ENCODE results near the gene UBXN1. TPM values are rescaled to one million over a fixed set of nuclear protein-coding genes. Genes with fewer than 3 reads are reported as not detected.
"Not testable (repeated sequence)": the region's sequence is repeated elsewhere in the genome, so short reads cannot be mapped to it uniquely, and the experiment has no call there.

The UBXN1 gene
- total RNA-seq, 4 donors from 2014 or later = 162 to 185 (median 174) TPM

DNA sequence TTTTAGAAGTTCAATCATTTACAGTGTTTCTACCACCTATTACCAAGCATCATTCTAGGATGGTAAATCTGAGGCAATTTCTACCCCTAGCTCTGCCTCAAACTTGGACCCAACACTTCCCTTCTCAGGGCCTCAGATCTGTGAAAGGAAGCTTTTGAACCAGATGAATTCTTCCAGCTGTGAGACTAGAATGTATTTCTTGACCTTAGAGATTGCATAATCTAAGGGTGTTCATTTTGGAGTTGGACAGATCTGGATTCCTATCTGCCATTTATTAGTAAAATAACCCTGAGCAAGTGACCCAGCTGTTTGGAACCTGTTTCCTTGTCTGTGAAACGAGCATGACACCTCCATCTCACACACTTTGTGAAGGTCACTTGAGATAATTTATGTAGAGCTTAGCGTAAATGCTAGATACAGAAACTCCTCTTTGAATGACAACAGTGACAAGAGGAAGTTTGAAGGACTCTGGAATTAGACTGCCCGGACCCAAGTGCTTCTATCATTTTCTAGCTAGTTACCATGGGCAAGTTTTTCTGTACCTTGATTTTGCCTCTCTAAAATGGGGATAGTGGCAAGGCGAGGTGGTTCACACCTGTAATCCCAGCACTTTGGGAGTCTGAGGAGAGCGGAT is 22.0 kb downstream of the UBXN1 start:
- H3K27ac ChIP-seq = no peak overlapping the region
- ATAC-seq = no peak
- no peak overlapping the region for H3K4me3 ChIP-seq
- H3K9me3 ChIP-seq = no peaks in the 10 kb centered on the region
- H3K4me1 ChIP-seq = peaks cover 0 to 9% (median 7%) of the 10 kb centered on the region in 3 donors
- peaks cover 0 to 6% of the 10 kb centered on the region in 2 donors for H3K36me3 ChIP-seq
- no peaks in the 10 kb centered on the region for H3K27me3 ChIP-seq
- TF ChIP-seq POLR2A (IDR thresholded peaks at IDR 0.05) = no peak
- TF ChIP-seq POLR2AphosphoS5 (IDR thresholded peaks at IDR 0.05) = no peak
- TF ChIP-seq, protein P1, sequence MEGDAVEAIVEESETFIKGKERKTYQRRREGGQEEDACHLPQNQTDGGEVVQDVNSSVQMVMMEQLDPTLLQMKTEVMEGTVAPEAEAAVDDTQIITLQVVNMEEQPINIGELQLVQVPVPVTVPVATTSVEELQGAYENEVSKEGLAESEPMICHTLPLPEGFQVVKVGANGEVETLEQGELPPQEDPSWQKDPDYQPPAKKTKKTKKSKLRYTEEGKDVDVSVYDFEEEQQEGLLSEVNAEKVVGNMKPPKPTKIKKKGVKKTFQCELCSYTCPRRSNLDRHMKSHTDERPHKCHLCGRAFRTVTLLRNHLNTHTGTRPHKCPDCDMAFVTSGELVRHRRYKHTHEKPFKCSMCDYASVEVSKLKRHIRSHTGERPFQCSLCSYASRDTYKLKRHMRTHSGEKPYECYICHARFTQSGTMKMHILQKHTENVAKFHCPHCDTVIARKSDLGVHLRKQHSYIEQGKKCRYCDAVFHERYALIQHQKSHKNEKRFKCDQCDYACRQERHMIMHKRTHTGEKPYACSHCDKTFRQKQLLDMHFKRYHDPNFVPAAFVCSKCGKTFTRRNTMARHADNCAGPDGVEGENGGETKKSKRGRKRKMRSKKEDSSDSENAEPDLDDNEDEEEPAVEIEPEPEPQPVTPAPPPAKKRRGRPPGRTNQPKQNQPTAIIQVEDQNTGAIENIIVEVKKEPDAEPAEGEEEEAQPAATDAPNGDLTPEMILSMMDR (IDR thresholded peaks at IDR 0.05) = no peak
- no peak for TF ChIP-seq EP300 (IDR thresholded peaks at IDR 0.05)
- 48 to 60% methylated on average over 2 to 3 of the region's 5 CpGs for WGBS, 2 donors (ENCODE audit: low coverage in 1 of 2)

DNA sequence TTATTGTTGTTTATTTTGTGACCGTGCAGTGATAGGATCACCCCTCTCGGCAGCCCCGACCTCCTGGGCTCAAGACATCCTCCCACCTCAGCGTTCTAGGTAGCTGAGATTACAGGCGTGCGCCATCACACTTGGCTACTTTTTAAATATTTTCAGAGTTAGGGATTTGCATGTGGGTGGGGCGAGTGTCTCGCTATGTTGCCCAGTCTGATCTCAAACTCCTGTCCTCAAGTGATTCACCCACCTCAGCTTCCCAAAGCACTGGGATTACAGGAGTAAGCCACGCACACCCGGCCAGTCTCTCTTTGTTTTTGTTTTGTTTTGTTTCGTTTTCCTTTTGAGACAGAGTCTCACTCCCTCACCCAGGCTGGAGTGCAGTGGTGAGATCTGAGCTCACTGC is 24.6 kb downstream of the UBXN1 start:
- TF ChIP-seq POLR2A (IDR thresholded peaks at IDR 0.05) = no peak
- TF ChIP-seq EP300 (IDR thresholded peaks at IDR 0.05) = no peak
- TF ChIP-seq, protein P1 (IDR thresholded peaks at IDR 0.05) = no peak
- TF ChIP-seq POLR2AphosphoS5 (IDR thresholded peaks at IDR 0.05) = no peak
- Histone ChIP-seq H3K9me3 (no peaks in the 10 kb centered on the region), H3K4me3 (no peak overlapping the region), H3K27me3 (no peaks in the 10 kb centered on the region), H3K27ac (no peak overlapping the region), H3K36me3 (peaks cover 0 to 7% of the 10 kb centered on the region in 2 donors), H3K4me1 (peaks cover 0 to 22% (median 13%) of the 10 kb centered on the region in 3 donors)
- WGBS, 2 donors (ENCODE audit: low coverage in 1 of 2) = 84 to 91% methylated on average over 7 to 10 of the region's 11 CpGs
- ATAC-seq = no peak

DNA sequence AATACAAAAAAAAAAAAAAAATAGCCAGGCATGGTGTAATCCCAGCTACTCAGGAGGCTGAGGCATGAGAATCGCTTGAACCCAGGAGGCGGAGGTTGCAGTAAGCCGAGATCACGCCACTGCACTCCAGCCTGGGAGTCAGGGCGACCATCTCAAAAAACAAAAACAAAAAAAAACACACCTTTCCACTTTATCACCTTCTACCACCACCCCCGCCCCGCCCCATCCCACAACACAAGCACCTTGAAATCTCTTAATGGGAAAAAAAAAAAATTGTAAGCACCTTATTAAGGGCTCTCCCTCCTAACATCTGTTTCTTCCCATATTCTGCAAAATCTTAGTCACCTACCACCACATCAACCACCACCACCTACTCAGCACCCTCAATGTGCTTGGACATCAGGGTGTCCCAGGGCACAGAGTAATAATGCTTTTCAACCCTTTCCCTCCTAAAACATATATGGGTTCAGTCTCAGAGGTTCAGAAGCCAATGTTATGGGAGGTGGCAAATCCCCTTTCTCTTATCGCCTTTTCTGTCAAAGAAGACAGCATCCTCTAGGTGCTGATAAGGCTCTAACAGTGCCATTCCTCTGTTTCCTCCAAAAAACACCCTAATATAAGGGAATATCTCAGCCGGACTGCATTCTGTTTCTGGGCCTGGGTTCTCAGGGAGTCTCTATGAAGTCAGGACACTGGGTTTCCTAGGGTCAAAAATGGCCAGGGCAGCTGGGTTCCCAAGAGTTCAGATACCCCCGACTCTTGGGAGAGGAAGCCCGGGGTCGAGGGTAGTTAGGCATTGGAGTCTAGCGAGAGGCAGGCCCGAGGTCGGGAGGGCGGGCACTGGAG is 26.5 kb downstream of the UBXN1 start:
- Histone ChIP-seq H3K27ac (peak overlapping the region; percentile 64 to 93 (median 90)), H3K27me3 (no peaks in the 10 kb centered on the region), H3K4me1 (peaks cover 0 to 29% (median 13%) of the 10 kb centered on the region in 3 donors), H3K36me3 (peaks cover 0 to 26% of the 10 kb centered on the region in 2 donors), H3K4me3 (peak overlapping the region; percentile 48 to 78), H3K9me3 (no peaks in the 10 kb centered on the region)
- no peak for TF ChIP-seq EP300 (IDR thresholded peaks at IDR 0.05)
- no peak for TF ChIP-seq POLR2A (IDR thresholded peaks at IDR 0.05)
- TF ChIP-seq, protein P1 (IDR thresholded peaks at IDR 0.05) = no peak
- TF ChIP-seq POLR2AphosphoS5 (IDR thresholded peaks at IDR 0.05) = no peak
- 10 to 63% methylated on average over 2 to 9 of the region's 16 CpGs for WGBS, 2 donors (ENCODE audit: low coverage in 1 of 2)
- ATAC-seq = no peak

DNA sequence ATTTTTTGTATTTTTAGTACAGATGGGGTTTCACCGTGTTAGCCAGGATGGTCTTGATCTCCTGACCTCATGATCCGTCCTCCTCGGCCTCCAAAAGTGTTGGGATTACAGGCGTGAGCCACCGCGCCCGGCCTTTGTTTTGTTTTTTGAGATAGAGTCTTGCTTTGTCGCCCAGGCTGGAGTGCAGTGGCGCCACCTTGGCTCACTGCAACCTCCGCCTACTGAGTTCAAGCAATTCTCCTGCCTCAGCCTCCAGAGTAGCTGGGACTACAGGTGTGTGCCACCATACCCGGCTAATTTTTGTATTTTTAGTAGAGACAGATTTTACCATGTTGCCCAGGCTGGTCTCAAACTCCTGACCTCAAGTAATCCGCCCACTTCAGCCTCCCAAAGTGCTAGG is 28.6 kb downstream of the UBXN1 start:
- 92 to 94% methylated on average over 2 to 12 of the region's 12 CpGs for WGBS, 2 donors (ENCODE audit: low coverage in 1 of 2)
- Histone ChIP-seq H3K36me3 (peaks cover 0 to 27% of the 10 kb centered on the region in 2 donors), H3K4me1 (peaks cover 2 to 44% (median 23%) of the 10 kb centered on the region in 3 donors)
- not testable (repeated sequence) for H3K9me3 ChIP-seq, H3K27ac ChIP-seq, H3K27me3 ChIP-seq, H3K4me3 ChIP-seq, ATAC-seq

DNA sequence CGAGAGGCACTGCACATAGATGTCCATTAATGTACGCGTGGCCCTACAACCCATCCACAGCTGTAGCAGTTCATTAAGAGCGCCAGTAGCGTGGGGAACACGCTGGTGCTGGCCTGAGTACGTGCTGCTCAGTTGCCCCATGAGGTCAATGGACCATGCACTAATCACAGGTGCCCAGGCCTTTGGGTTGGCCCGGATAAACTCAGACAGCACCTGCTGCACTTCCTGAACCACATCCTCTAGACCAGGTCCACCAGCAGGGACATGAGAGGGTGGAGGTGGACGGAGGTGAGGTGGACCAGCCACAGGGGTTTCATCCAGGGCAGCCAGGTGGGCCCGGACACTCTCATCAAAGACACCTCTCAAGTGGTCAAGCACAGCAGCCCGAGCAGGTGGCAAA is 29.4 kb downstream of the UBXN1 start:
- no peaks in the 10 kb centered on the region for H3K9me3 ChIP-seq
- TF ChIP-seq POLR2AphosphoS5 (IDR thresholded peaks at IDR 0.05) = no peak
- TF ChIP-seq POLR2A (IDR thresholded peaks at IDR 0.05) = no peak
- TF ChIP-seq EP300 (IDR thresholded peaks at IDR 0.05) = no peak
- TF ChIP-seq, protein P1 (IDR thresholded peaks at IDR 0.05) = no peak
- H3K27ac ChIP-seq = no peak overlapping the region
- ATAC-seq = no peak
- WGBS, 2 donors (ENCODE audit: low coverage in 1 of 2) = 81 to 87% methylated on average over 5 to 6 of the region's 11 CpGs
- no peak overlapping the region for H3K4me3 ChIP-seq
- H3K36me3 ChIP-seq = peaks cover 0 to 29% of the 10 kb centered on the region in 2 donors
- H3K4me1 ChIP-seq = peaks cover 2 to 52% (median 27%) of the 10 kb centered on the region in 3 donors
- no peaks in the 10 kb centered on the region for H3K27me3 ChIP-seq
